Sigmoid colon (tissue), 7 donors: ENCODE results near the gene PIK3R4. TPM values are rescaled to one million over a fixed set of nuclear protein-coding genes. Genes with fewer than 3 reads are reported as not detected.

Source experiments
- DNase-seq: peaks from one replicate; pipeline ENCODE4 v3.0.0-alpha.2; 2019
- H3K27ac ChIP-seq, 4 donors: fragments of 200-600 bp; sonication (generic); one replicate each; pipeline ENCODE4 v1.5.1; 2016 to 2019; ENCODE audit warnings: mild to moderate bottlenecking in 1 of 4
- H3K27me3 ChIP-seq, 3 donors: fragments of 200-600 bp; sonication (generic); one replicate each; pipeline ENCODE4 v1.5.1; 2019; ENCODE audit warnings: mild to moderate bottlenecking in 1 of 3
- H3K36me3 ChIP-seq, 4 donors: fragments of 200-600 bp; sonication (generic); one replicate each; pipeline ENCODE4 v1.5.1; 2016 to 2019
- H3K4me1 ChIP-seq, 4 donors: fragments of 200-600 bp; sonication (generic); one replicate each; pipeline ENCODE4 v1.5.1; 2017 to 2019
- H3K4me3 ChIP-seq, 4 donors: fragments of 200-600 bp; sonication (generic); one replicate each; pipeline ENCODE4 v1.5.1; 2017 to 2019; ENCODE audit warnings: mild to moderate bottlenecking in 2 of 4, moderate library complexity in 1 of 4
- H3K9me3 ChIP-seq, 4 donors: fragments of 200-600 bp in 3 of 4; sonication (generic) in 3 of 4; one replicate each; pipeline versions ENCODE4 v1.5.1 to v1.6.1; 2013 to 2019
- EP300 ChIP-seq, 4 donors: sonication (generic); formaldehyde crosslinking; IDR thresholded peaks; one replicate each; pipeline ENCODE4 v1.6.1; 2017; ENCODE audit warnings: antibody characterized with exemption in 4 of 4
- POLR2A ChIP-seq, 2 donors: fragments of 450-650 bp; IDR thresholded peaks; one replicate each; pipeline ENCODE4 v1.6.1; 2016; ENCODE audit warnings: antibody characterized with exemption in 2 of 2, mild to moderate bottlenecking in 2 of 2, moderate library complexity in 2 of 2
- POLR2AphosphoS5 ChIP-seq, 4 donors: sonication (generic); formaldehyde crosslinking; IDR thresholded peaks; one replicate each; pipeline ENCODE4 v1.6.1; 2017; ENCODE audit warnings: antibody characterized with exemption in 4 of 4
- WGBS, 2 donors: extraction: QIAGEN DNeasy Blood & Tissue Kit; methylation state at CpG; one replicate each; pipeline ENCODE4 v1.1.7; 2013; 5-methylcytosine and 5-hydroxymethylcytosine counted together
- intact Hi-C: fragments of 100-400 bp; cut with DNase I; formaldehyde crosslinking; loops from one replicate; pipeline ENCODE4 v1.15.1; 2023
- polyA plus RNA-seq, 3 donors: library from polyadenylated mRNA; stranded (reverse); fragments of 200-250 nt; gene quantifications; one replicate each; pipeline ENCODE4 v1.2.3, GENCODE V29; 2013
- total RNA-seq, 4 donors: library from RNA; depleted of rRNA; stranded (reverse); fragments of >200 nt; gene quantifications; one replicate each; pipeline ENCODE4 v1.1.0, GENCODE V29; 2016
- TF ChIP-seq, protein P1 (sequence below), 4 experiments: fragments of 450-650 bp in 3 of 4; fragments of 200-600 bp in 1 of 4; IDR thresholded peaks; one replicate each; pipeline ENCODE4 v1.5.1; 2016 to 2019; ENCODE audit warnings: antibody characterized with exemption in 4 of 4, mild to moderate bottlenecking in 3 of 4, moderate library complexity in 2 of 4
- donor health status: healthy with polysubstance abuse.
- donor health status: Bipolar disorder and iron deficiency.
- donor health status: healthy.

The PIK3R4 gene
- total and polyA plus RNA-seq, 7 donors, result 9.6 to 39.2 (median 25.8) TPM

DNA sequence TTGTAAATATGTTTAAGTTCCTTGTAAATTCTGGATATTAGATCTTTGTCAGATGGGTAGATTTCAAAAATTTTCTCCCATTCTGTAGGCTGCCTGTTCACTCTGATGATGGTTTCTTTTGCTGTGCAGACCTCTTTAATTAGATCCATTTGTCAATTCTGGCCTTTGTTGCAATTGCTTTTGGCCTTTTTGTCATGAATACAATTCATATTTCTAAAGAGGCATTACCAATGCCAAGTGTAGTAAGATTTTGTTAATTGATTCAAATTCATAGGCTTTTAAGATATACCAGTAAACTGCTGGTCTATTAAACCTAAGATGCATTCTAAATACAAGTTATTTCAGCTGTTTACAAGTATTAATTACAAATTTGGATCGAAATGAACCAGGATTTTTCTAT lies 31.0 kb downstream of the PIK3R4 start:
- WGBS, 2 donors, result 94% methylated on average over 1 of the region's 1 CpG
- intact Hi-C loops, result no loop called here
- H3K9me3 ChIP-seq, result no peaks in the 10 kb centered on the region

DNA sequence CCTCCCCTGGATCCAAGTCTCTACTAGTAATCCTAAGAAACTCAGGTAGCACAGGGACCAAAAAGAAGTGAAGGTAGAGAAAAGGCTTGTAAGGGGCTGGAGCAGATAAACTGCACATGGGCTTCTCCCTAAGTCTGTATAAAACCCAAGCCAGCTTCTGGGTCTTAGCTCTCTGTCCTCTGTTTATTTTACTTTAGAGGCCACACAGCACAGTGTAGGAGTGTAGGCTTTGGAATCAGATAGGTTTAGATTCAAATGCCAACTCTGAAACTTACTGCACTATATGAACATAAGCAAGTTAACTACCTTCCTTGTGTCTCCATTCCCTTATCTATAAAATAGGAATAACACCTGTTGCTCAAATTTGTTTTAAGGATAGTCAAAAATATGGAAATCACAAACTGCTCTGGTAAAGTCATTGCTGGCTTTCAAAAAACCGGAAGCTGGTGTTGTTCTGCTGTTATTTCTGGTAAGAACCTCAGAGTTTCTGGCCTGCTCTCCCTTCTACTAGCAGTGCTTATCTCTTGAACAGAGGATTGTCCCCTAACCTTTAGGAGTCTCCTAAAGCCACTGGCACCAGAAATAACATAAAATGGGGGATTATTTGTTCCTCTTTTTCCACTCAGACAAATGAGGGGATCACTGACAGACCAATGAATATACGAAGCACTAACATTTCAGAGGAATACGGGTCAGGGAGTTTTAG lies 33.8 kb downstream of the PIK3R4 start:
- no peaks in the 10 kb centered on the region for H3K27me3 ChIP-seq
- H3K36me3 ChIP-seq, result peaks cover 0 to 41% (median 10%) of the 10 kb centered on the region in 4 donors
- intact Hi-C loops, result no loop called here
- H3K27ac ChIP-seq, result no peak overlapping the region
- no peak for DNase-seq
- 89 to 91% methylated on average over 3 of the region's 3 CpGs for whole genome bisulfite sequencing, 2 donors
- no peaks in the 10 kb centered on the region for H3K9me3 ChIP-seq
- no peaks in the 10 kb centered on the region for H3K4me1 ChIP-seq
- TF ChIP-seq, protein P1, sequence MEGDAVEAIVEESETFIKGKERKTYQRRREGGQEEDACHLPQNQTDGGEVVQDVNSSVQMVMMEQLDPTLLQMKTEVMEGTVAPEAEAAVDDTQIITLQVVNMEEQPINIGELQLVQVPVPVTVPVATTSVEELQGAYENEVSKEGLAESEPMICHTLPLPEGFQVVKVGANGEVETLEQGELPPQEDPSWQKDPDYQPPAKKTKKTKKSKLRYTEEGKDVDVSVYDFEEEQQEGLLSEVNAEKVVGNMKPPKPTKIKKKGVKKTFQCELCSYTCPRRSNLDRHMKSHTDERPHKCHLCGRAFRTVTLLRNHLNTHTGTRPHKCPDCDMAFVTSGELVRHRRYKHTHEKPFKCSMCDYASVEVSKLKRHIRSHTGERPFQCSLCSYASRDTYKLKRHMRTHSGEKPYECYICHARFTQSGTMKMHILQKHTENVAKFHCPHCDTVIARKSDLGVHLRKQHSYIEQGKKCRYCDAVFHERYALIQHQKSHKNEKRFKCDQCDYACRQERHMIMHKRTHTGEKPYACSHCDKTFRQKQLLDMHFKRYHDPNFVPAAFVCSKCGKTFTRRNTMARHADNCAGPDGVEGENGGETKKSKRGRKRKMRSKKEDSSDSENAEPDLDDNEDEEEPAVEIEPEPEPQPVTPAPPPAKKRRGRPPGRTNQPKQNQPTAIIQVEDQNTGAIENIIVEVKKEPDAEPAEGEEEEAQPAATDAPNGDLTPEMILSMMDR (IDR thresholded peaks at IDR 0.05), result no peak
- TF ChIP-seq POLR2A (IDR thresholded peaks at IDR 0.05) (no peak), POLR2AphosphoS5 (IDR thresholded peaks at IDR 0.05) (no peak), EP300 (IDR thresholded peaks at IDR 0.05) (no peak)
- H3K4me3 ChIP-seq, result no peak overlapping the region

More for the DNA sequence above, 31.0 kb downstream of the PIK3R4 start:
- H3K4me3 ChIP-seq, result no peak overlapping the region
- no peak for DNase-seq
- no peaks in the 10 kb centered on the region for H3K4me1 ChIP-seq
- TF ChIP-seq POLR2AphosphoS5 (IDR thresholded peaks at IDR 0.05), result no peak
- TF ChIP-seq POLR2A (IDR thresholded peaks at IDR 0.05), result no peak
- TF ChIP-seq, protein P1 (IDR thresholded peaks at IDR 0.05), result no peak
- no peak for TF ChIP-seq EP300 (IDR thresholded peaks at IDR 0.05)
- peaks cover 0 to 52% (median 10%) of the 10 kb centered on the region in 4 donors for H3K36me3 ChIP-seq
- no peak overlapping the region for H3K27ac ChIP-seq
- H3K27me3 ChIP-seq, result no peaks in the 10 kb centered on the region

DNA sequence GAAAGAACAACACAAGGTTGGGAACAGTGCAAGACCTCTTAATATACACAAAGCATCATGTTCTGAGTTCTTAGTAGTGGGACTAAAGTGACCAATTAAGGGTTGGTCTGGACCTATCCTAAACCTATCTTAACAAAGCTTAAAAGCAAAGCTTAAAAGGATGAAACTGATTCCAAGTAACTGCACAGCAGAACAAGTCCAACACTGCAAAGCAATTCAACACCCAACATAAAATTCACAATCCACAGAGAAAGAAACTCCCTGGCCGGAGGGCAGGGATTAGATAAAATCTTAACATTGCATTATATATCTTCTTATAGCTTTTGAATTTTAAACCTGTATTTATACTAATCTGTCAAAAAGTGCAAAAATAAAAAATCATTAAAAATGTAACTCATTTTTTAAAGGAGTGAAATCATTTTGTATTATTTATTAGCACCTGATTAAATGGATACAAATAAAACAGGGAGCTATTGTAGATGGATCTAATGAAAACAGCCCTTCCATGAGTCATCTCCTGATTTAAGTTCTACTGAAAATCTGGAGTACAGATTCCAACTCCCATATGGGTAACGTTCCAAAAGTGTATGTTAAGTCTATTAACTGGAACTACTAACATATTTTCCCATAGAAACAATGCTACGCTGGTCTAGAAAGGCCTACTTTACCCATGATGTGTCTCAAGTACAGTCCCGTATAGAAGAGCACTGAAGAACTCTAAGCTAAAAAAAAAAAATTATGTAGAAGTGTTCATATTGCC lies 34.9 kb downstream of the PIK3R4 start:
- Histone ChIP-seq H3K4me3 (no peak overlapping the region), H3K9me3 (no peaks in the 10 kb centered on the region), H3K4me1 (no peaks in the 10 kb centered on the region), H3K27me3 (no peaks in the 10 kb centered on the region), H3K36me3 (peaks cover 0 to 48% (median 11%) of the 10 kb centered on the region in 4 donors), H3K27ac (no peak overlapping the region)
- no peak for DNase-seq
- WGBS, 2 donors, result 94 to 95% methylated on average over 4 of the region's 4 CpGs
- intact Hi-C loops, result no loop called here
- TF ChIP-seq, protein P1 (IDR thresholded peaks at IDR 0.05), result no peak
- no peak for TF ChIP-seq POLR2A (IDR thresholded peaks at IDR 0.05)
- TF ChIP-seq EP300 (IDR thresholded peaks at IDR 0.05), result no peak
- no peak for TF ChIP-seq POLR2AphosphoS5 (IDR thresholded peaks at IDR 0.05)

DNA sequence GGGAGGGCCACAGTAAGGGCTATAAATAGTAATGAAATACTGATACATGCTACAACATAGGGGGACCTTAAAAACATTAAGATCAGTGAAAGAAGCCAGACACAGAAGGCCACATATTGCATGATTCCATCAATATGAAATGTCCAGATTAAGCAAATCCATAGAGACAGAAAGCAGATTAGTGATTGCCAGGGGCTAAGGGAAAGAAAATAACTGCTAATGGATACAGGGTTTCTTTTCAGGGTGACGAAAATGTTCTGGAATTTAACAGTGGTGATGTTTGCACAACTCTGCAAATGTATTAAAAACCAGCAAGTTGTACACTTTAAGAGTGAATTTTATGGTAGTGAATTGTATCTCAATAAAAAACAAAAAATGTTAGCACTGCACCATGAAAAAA lies 37.0 kb downstream of the PIK3R4 start:
- Histone ChIP-seq H3K27ac (no peak overlapping the region), H3K9me3 (no peaks in the 10 kb centered on the region), H3K4me1 (no peaks in the 10 kb centered on the region), H3K27me3 (no peaks in the 10 kb centered on the region), H3K4me3 (no peak overlapping the region), H3K36me3 (peaks cover 0 to 44% (median 7%) of the 10 kb centered on the region in 4 donors)
- 89 to 98% methylated on average over 1 of the region's 1 CpG for WGBS, 2 donors
- TF ChIP-seq EP300 (IDR thresholded peaks at IDR 0.05), result no peak
- TF ChIP-seq POLR2A (IDR thresholded peaks at IDR 0.05), result no peak
- no peak for TF ChIP-seq POLR2AphosphoS5 (IDR thresholded peaks at IDR 0.05)
- TF ChIP-seq, protein P1 (IDR thresholded peaks at IDR 0.05), result no peak
- intact Hi-C loops, result no loop called here
- DNase-seq, result no peak
